NCI-H2196 (cell line): ENCODE results near the gene ATP8B4.
"Not testable (repeated sequence)": the region's sequence is repeated elsewhere in the genome, so short reads cannot be mapped to it uniquely, and the experiment has no call there.

Source experiments
- DNase-seq: peaks from one replicate; lab custom pipeline; 2025; ENCODE audit not compliant: unreplicated experiment; lab: John Stamatoyannopoulos, UW

Gene ATP8B4

GRCh38 chr15:49964551-49964950 is 154.5 kb downstream of the ATP8B4 start:
- no peak for DNase-seq

GRCh38 chr15:49964061-49964460 is 155.0 kb downstream of the ATP8B4 start:
- DNase-seq, result no peak

GRCh38 chr15:49963033-49963772 is 155.8 kb downstream of the ATP8B4 start:
- DNase-seq, result not testable (repeated sequence)

GRCh38 chr15:49962044-49962602 is 156.9 kb downstream of the ATP8B4 start:
- no peak for DNase-seq

GRCh38 chr15:49953421-49953820 is 165.6 kb downstream of the ATP8B4 start:
- no peak for DNase-seq

GRCh38 chr15:49946681-49947080 is 172.4 kb downstream of the ATP8B4 start:
- DNase-seq, result peak; percentile 59

GRCh38 chr15:49934487-49934886 is 184.5 kb downstream of the ATP8B4 start:
- no peak for DNase-seq

GRCh38 chr15:49927189-49927861 is 191.7 kb downstream of the ATP8B4 start:
- DNase-seq, result no peak

- no peak for DNase-seq
These were observed 192.3 kb downstream of the ATP8B4 start for GRCh38 chr15:49926740-49927139.

- DNase-seq, result no peak
These were observed 195.4 kb downstream of the ATP8B4 start for GRCh38 chr15:49923671-49924070.

- DNase-seq, result no peak
These were observed 200.0 kb downstream of the ATP8B4 start for GRCh38 chr15:49919034-49919433.

- DNase-seq, result no peak
These were observed 200.9 kb downstream of the ATP8B4 start for GRCh38 chr15:49918121-49918520.

- no peak for DNase-seq
These were observed 202.0 kb downstream of the ATP8B4 start for GRCh38 chr15:49916998-49917397.

- no peak for DNase-seq
These were observed 203.2 kb downstream of the ATP8B4 start for GRCh38 chr15:49915822-49916221.

- no peak for DNase-seq
These were observed 210.1 kb downstream of the ATP8B4 start for GRCh38 chr15:49908933-49909295.

- no peak for DNase-seq
These were observed 210.6 kb downstream of the ATP8B4 start for GRCh38 chr15:49908236-49908932.

- no peak for DNase-seq
These were observed 212.1 kb downstream of the ATP8B4 start for GRCh38 chr15:49906966-49907365.

GRCh38 chr15:49905221-49905620 is 213.8 kb downstream of the ATP8B4 start:
- no peak for DNase-seq

- DNase-seq, result no peak
These were observed 214.7 kb downstream of the ATP8B4 start for GRCh38 chr15:49904296-49904695.

GRCh38 chr15:49902685-49903501 is 216.1 kb downstream of the ATP8B4 start:
- no peak for DNase-seq
